ENCODE results near the gene SSRP1. TPM values are rescaled to one million over a fixed set of nuclear protein-coding genes. Genes with fewer than 3 reads are reported as not detected.

Gene SSRP1
- total and polyA plus RNA-seq, 2 of the 13 experiments (the other 11 are each of a cell fraction or from before 2014, with no cell fraction given): 93.6 to 129 TPM

GRCh38 chr11:57311109-57311936, 24.4 kb downstream of the SSRP1 start (continued):
- TF ChIP-seq WIZ (CRISPR knock-in tag; IDR thresholded peaks at IDR 0.05): no peak
- no peak for TF ChIP-seq ZSCAN9 (CRISPR knock-in tag; IDR thresholded peaks at IDR 0.05; ENCODE audit: borderline replicate concordance)
- peak; percentile 34; the same call in 1 of the 2 replicates for TF ChIP-seq BCL3 (CRISPR knock-in tag; IDR thresholded peaks at IDR 0.05)
- no peak for TF ChIP-seq ZNF674 (CRISPR knock-in tag; IDR thresholded peaks at IDR 0.05; ENCODE audit: low read depth)
- no peak for TF ChIP-seq ZNF781 (CRISPR knock-in tag; IDR thresholded peaks at IDR 0.05; ENCODE audit: borderline replicate concordance, not compliant biosample characterization)
- TF ChIP-seq EEA1 (CRISPR knock-in tag; IDR thresholded peaks at IDR 0.05; ENCODE audit: borderline replicate concordance): no peak
- TF ChIP-seq ZBTB10 (CRISPR knock-in tag; IDR thresholded peaks at IDR 0.05; ENCODE audit: borderline replicate concordance): no peak
- TF ChIP-seq, protein P1, sequence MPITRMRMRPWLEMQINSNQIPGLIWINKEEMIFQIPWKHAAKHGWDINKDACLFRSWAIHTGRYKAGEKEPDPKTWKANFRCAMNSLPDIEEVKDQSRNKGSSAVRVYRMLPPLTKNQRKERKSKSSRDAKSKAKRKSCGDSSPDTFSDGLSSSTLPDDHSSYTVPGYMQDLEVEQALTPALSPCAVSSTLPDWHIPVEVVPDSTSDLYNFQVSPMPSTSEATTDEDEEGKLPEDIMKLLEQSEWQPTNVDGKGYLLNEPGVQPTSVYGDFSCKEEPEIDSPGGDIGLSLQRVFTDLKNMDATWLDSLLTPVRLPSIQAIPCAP (CRISPR knock-in tag; IDR thresholded peaks at IDR 0.05; ENCODE audit: low read depth): no peak
- TF ChIP-seq PRDM10 (CRISPR knock-in tag; IDR thresholded peaks at IDR 0.05; ENCODE audit: low read depth): 0 out of 2 replicates have a peak, but pooled peaks have one; percentile 43
- no peak for TF ChIP-seq STAG1 (CRISPR knock-in tag; IDR thresholded peaks at IDR 0.05)
- TF ChIP-seq, protein P2, sequence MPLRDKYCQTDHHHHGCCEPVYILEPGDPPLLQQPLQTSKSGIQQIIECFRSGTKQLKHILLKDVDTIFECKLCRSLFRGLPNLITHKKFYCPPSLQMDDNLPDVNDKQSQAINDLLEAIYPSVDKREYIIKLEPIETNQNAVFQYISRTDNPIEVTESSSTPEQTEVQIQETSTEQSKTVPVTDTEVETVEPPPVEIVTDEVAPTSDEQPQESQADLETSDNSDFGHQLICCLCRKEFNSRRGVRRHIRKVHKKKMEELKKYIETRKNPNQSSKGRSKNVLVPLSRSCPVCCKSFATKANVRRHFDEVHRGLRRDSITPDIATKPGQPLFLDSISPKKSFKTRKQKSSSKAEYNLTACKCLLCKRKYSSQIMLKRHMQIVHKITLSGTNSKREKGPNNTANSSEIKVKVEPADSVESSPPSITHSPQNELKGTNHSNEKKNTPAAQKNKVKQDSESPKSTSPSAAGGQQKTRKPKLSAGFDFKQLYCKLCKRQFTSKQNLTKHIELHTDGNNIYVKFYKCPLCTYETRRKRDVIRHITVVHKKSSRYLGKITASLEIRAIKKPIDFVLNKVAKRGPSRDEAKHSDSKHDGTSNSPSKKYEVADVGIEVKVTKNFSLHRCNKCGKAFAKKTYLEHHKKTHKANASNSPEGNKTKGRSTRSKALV (CRISPR knock-in tag; IDR thresholded peaks at IDR 0.05): no peak
- no peak for TF ChIP-seq NR1H2 (CRISPR knock-in tag; IDR thresholded peaks at IDR 0.05; ENCODE audit: borderline replicate concordance, low read depth)
- TF ChIP-seq ZNF770 (CRISPR knock-in tag; IDR thresholded peaks at IDR 0.05): no peak
- peak; percentile 95 for TF ChIP-seq ZNF652 (CRISPR knock-in tag; IDR thresholded peaks at IDR 0.05; ENCODE audit: borderline replicate concordance, low read depth)

Measured in HepG2 (cell line).